Stimulated activated CD4-positive, alpha-beta T cell treated with anti-CD3 and anti-CD28 coated beads, Interleukin-1b, Interleukin-23, amount 100 ng/mL, for 4 hours (primary cell): ENCODE data around the gene TAF4B.
"Not testable (repeated sequence)": the region's sequence is repeated elsewhere in the genome, so short reads cannot be mapped to it uniquely, and the experiment has no call there.

ENCODE experiments used
- DNase-seq, 2 donors: peaks; one replicate each; pipeline ENCODE4 v3.0.0-alpha.2; 2020; ENCODE audit warnings: low read depth in 2 of 2

TAF4B gene

DNA sequence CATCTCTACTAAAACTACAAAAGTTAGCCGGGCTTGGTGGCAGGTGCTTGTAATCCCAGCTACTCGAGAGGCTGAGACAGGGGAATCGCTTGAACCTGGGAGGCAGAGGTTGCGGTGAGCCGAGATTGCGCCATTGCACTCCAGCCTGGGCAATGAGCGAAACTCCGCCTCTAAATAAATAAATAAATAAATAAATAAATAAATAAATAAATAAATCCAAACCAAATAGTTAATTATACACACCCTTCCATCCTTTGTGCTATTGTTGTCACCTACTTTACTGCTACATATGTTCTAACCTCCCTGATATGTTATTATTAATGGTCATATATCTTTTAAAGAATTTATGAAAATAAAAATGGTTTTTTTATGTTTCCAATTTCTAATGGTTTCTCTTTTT lies 155.3 kb downstream of the TAF4B start:
- not testable (repeated sequence) for DNase-seq

- DNase-seq, result peak in 1 of 2 donors; percentile 2
Observed at GRCh38 chr18:26383454-26384270, 157.4 kb downstream of the TAF4B start.

DNA sequence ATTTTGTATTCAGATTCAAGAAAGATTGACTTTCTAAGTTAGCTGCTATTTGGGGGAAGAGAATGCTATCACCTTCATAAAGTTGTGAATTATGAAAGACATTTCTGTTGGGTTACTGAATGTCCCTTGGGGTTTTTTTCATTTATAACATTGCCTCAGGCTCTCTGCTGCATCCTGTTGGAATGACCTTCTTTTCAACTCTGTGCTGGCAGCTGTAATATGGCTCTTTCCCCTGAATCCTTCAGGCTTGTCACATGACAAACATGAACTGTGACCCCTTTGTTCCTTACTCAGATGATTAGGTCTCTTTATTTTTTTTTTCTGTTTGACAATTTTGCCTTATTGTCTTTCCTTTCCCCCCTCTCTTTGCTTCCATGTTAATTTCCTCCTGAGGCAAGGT lies 159.8 kb downstream of the TAF4B start:
- DNase-seq, result no peak

DNA sequence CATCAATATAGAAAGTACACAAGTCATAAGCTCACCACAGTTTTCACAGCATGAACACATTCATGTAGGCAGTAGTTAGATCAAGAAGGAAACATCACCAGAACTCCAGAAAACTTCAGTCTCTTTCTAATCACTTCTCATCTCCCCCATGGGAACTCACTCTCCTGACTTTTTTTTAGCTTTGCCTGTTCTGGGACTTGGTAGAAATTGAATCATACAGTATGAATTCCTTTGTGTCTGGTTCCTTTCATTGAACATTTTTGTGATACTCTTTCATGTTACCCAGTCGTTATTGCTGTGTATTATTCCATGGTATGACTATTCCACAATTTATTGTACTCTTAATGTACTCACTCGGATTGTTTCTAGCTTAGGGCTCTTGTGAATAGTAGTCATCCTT lies 160.2 kb downstream of the TAF4B start:
- no peak for DNase-seq

DNA sequence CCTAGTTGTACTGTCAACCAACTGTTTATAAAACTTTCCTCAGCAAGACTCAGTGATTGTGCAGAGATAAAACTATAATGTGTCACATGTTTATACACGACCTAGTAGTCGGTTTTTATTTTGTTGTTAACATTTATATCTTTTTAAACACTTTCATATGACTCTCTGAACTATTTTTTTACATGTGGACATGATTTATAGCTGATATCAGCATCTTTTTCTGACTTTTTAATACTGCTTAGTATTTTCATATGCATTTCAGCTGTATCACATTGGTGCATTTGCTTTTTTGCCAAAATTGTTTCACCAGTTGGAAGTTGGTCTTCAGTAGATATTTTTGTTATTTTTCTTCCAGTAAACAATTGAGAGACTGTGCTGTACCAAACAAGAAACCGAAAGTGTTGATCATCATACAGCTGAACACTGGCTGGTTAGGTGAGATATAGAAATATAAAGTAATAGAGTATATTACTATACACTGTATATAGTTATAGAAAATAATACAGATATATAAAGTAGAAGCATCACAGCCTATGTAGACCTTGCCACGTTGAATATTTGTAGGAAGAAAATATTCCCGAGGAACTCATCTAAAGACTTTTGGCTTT lies 167.9 kb downstream of the TAF4B start:
- DNase-seq, result no peak

GRCh38 chr18:26397019-26397418 lies 170.8 kb downstream of the TAF4B start:
- no peak for DNase-seq

- DNase-seq, result no peak
Observed at GRCh38 chr18:26403491-26403890, 177.2 kb downstream of the TAF4B start.

DNA sequence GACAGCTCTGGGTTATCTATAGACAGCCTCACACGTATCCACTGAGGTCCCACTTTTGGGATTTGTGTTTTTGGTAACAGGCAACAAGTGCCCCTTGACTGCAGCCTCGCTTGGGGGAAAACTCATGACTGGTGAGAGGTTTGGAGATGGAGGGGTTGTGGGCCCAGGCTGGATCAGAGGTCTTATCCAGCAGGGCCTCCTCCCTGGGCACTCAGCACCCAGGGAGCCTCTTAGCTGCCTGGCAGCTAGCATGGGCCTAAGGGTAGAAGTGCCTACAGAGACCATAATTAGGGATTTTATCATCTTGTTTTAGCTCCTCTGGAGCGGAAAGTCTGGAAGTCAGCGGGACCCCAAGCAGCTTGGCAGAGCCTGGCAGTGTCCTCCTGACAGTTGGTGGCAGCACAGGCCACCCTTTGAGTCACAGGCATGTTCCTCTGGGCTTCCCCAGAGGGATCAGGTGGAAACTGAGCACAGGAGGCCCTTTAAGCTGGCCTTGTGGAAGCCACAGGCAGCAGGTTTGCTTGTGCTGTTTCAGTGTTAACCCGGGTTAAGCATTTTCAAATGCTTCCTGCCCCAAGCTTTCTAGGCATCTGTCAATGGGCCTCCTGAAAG lies 179.1 kb downstream of the TAF4B start:
- DNase-seq, result no peak

DNA sequence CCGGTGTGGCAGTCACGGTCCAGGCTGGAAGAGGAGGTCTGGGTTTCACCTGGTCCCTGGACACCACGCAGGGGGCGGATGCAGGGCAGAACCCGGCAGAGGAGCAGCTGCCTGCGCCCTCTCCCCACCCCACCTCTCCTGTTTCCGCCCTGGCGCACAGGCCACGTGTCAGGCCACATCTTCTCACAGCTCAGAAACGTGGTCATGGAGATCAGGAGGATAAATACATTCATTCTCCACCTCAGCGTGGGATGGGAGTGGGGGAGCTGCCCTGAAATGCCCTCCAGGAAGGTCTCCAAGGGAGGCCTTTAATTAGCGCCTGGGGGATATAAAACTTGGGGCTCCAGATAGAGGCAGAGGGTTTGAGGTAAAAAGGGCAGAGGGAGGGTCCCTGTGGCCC lies 180.1 kb downstream of the TAF4B start:
- no peak for DNase-seq

DNA sequence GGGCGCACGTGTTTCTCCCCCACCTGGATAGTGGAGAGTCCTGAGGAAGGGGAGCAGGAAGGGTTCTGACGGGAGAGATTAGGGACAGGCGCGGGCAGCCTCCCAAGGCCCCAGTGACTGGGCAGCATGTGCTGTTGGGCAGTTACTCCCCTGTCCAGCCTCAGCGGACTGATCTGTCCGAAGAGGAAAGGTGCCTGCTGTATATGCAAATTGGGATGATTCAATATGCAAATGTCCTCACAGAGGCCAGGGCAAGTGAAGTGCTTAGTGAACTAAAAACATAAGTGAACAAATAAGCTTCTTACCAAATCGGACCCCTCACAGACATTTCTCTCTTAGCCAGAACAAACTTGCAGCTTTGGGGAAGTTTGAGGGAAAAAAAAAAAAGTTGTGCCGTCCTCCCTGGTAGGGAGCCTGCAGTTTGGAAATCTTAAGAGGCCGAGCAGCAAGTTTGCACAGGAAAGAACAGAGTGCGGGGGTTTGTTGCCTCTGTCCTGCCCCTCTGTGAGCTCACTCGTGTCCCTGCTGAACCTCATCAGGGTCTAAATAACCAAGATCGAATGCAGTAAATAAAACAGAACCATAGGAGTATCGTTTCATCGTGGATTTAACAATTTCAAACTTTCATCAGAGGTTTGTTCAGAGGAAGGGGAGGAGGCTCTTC lies 180.7 kb downstream of the TAF4B start:
- no peak for DNase-seq

DNA sequence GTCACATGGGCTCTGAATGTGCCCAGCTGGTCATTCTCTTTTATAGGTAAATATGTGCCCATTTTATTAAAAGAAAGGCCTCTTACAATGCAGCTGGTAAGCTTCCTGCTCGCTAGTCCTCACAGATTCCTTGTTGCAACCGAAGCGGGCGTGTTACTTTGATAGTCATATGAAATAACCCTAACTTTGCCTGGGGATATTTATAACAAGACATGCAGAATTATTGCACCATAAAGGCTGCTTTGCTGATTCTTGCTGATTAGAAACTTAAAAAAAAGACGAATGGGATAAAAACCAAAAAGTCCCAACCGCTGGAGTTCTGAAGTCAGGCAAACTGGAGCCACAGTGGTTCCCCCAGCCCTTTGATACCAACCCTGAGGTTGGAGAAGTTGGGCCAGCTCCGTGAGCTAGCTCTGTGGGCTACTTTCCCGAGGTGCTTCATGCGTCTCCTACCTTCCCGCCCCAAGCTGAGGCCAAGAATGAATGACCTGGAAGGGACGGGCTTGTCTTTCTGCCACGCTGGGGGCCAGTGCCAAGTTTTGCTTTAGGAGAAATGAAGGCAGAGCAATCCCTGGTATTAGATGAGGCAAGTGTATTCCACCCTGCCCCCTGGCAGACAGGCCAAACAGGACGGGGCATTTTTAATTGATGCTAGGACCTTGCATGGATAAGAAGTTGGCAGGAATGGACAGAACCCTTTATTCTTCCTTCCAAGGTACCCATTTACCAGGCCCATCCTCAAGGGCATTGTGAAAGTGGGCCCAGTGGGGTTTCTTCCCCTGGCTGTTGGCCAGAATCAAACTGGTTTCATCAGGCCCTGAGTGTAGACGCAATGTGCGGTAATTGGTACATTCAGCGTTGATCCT lies 181.7 kb downstream of the TAF4B start:
- DNase-seq, result no peak

GRCh38 chr18:26409091-26409490 lies 182.8 kb downstream of the TAF4B start:
- DNase-seq, result no peak

DNA sequence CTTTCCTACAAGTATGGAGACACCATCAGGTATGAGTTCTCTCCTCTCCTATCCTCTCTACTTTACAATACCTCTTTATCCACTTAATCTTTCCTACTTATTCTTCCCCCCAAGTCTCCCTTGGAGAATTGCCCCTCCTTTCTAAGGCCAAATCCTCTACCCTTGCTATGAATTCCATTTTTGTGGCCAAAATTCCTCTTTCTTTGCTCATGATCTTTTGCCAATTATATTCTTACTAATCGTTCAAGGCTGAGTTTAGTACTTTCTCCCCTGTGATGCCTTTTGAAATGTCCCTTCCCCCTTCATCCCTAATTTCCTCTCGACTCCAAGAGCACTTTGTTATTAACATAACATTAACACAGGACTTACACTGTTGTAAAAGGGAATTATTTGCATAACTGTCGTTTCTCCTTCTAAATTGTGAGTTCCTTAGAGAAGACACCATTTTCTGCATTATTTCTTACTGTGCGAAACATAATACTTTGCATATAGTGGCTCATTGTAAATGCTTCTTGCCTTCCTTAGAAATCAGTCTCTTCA lies 188.7 kb downstream of the TAF4B start:
- DNase-seq, result no peak

DNA sequence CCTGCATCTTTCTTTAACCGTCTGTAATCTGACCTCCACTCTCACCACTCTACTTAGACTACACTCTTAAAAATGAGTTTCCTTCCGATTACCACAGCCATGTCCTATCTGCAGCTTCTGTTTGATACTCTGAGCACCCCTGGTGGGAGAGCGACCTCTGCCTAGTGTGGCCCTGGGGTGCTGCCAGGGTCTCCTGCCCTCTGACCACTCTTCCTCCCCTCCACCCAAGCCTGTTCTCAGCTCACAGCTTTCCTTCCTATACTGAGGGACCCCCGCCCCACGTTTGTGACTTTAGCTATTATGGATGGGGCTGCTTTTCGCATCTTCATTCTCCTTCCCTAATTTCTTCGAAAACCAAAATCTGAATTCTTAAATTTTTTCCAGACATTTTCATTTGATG lies 189.4 kb downstream of the TAF4B start:
- no peak for DNase-seq

DNA sequence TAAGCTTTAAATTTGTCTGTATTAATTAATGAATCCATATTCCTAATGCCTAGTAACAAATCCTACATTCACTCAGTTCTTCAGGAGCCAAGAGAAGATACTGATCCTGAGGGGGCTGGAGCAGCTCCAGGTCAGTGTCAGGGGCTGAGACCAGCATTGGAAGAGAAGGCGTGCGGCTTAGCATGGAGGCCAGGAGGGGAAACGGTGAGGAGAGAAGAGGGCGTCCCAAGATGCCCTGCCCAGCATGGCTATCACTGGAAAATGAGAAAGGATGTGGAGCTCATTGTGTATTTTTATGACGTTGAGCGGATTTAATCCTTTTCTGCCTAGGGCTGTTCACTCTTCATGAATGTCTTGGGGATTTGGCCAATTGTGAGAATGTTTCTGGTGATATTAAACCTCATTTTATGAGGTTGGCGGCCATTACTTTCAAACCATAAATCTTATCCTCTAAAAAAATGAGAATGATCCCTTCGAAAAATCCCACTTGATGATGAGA lies 190.5 kb downstream of the TAF4B start:
- no peak for DNase-seq

DNA sequence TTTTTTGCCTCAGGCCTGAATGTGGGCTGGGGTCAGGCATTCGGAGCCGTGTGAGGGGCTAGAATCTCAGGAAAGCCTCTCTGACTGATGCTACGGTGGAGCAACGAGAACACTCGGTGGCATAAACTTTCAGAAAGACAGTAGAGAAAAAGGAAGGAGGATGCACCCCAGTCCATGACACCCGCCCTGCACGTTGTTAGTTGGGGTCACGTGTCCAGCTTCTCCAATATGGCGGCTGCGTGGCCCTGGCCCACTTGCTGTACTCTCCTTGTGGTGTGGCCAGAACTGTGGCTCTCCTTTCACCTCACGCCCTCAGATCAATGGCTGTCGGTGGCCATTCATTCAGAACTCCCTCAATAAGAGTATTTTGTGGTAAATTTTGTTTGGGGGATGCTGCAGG lies 190.9 kb downstream of the TAF4B start:
- DNase-seq, result no peak

- no peak for DNase-seq
Observed at GRCh38 chr18:26418225-26418624, 192.0 kb downstream of the TAF4B start.

GRCh38 chr18:26419746-26420145 lies 193.5 kb downstream of the TAF4B start:
- no peak for DNase-seq

- no peak for DNase-seq
Observed at GRCh38 chr18:26421503-26421902, 195.3 kb downstream of the TAF4B start.

GRCh38 chr18:26421931-26422330 lies 195.7 kb downstream of the TAF4B start:
- no peak for DNase-seq
